ENCODE measurements around the gene TGIF2. TPM values are rescaled to one million over a fixed set of nuclear protein-coding genes. Genes with fewer than 3 reads are reported as not detected.
"Not testable (repeated sequence)": the region's sequence is repeated elsewhere in the genome, so short reads cannot be mapped to it uniquely, and the experiment has no call there.

TGIF2 gene
- total and polyA plus RNA-seq, 2 donors (not counting 1 experiment from before 2014, with no cell fraction given) = 24.0 to 45.6 TPM

- 88% methylated on average over 2 of the region's 2 CpGs for WGBS (ENCODE audit: insufficient coverage)
- H3K27ac ChIP-seq (ENCODE audit: low read length in 2 of 2) = no peak overlapping the region
- H2AFZ ChIP-seq (ENCODE audit: insufficient read depth, low read depth, low read length, poor library complexity, severe bottlenecking) = no peak overlapping the region
- H3K9ac ChIP-seq (ENCODE audit: low read length) = no peak overlapping the region
- intact Hi-C loops (cut with micrococcal nuclease) = no loop called here
- Mint-ChIP-seq H3K9me3 (ENCODE audit: insufficient read depth) (peaks cover 3% of the 10 kb centered on the region), H3K27me3 (no peaks in the 10 kb centered on the region), H3K27ac (no peak overlapping the region), H3K4me3 (no peak overlapping the region), H3K4me1 (no peaks in the 10 kb centered on the region)
- no peak overlapping the region for H3K4me3 ChIP-seq (ENCODE audit: control extremely low read depth in 1 of 5, extremely low read depth in 1 of 5, insufficient read depth in 1 of 5, low read depth in 2 of 5, low read length in 4 of 5)
- H3K79me2 ChIP-seq (ENCODE audit: control insufficient read depth, insufficient read depth, low read length) = no peaks in the 10 kb centered on the region
- ChIA-PET CTCF (interaction anchor here (1.1 kb wide), 1 partner anchor 42 kb away, joined by 3 read pairs; no protein-coding TSS in a partner anchor), POLR2A (no interaction called here)
- no peak for DNase-seq
- no peak overlapping the region for H3K4me2 ChIP-seq (replicated peaks; ENCODE audit: low read depth, low read length, poor library complexity, severe bottlenecking)
- ATAC-seq (ENCODE audit: low read depth) = no peak
- no peak for TF ChIP-seq CTCF (IDR thresholded peaks at IDR 0.05)
- no peak for TF ChIP-seq EZH2 (IDR thresholded peaks at IDR 0.05; ENCODE audit: borderline replicate concordance, insufficient read depth, low read depth, low read length, poor library complexity, severe bottlenecking)
- H3K36me3 ChIP-seq (replicated peaks in 1 of 2; ENCODE audit: control extremely low read depth in 1 of 2, control insufficient read depth in 1 of 2, extremely low read depth in 1 of 2, insufficient read depth in 2 of 2, low read length in 1 of 2) = peaks cover 0 to 2% of the 10 kb centered on the region in 2 experiments
- H3K27me3 ChIP-seq (replicated peaks in 1 of 4; ENCODE audit: control extremely low read depth in 1 of 4, control insufficient read depth in 3 of 4, insufficient read depth in 4 of 4, low read length in 3 of 4) = no peaks in the 10 kb centered on the region
- H3K9me3 ChIP-seq (ENCODE audit: control extremely low read depth in 1 of 3, control insufficient read depth in 2 of 3, insufficient read depth in 1 of 3, low read length in 2 of 3) = peaks cover 0 to 14% (median 7%) of the 10 kb centered on the region in 3 donors
- H4K20me1 ChIP-seq (ENCODE audit: control insufficient read depth, insufficient read depth, low read length, poor library complexity, severe bottlenecking) = no peaks in the 10 kb centered on the region
- H3K4me1 ChIP-seq (ENCODE audit: control insufficient read depth in 2 of 2, insufficient read depth in 2 of 2, low read length in 2 of 2) = no peaks in the 10 kb centered on the region
Observed at GRCh38 chr20:36562724-36563123, 10.7 kb upstream of the TGIF2 start.

GRCh38 chr20:36563374-36563773, 10.0 kb upstream of the TGIF2 start:
- no peaks in the 10 kb centered on the region for H3K79me2 ChIP-seq (ENCODE audit: control insufficient read depth, insufficient read depth, low read length)
- no peak overlapping the region for H2AFZ ChIP-seq (ENCODE audit: insufficient read depth, low read depth, low read length, poor library complexity, severe bottlenecking)
- no peaks in the 10 kb centered on the region for H3K4me1 ChIP-seq (ENCODE audit: control insufficient read depth in 2 of 2, insufficient read depth in 2 of 2, low read length in 2 of 2)
- Mint-ChIP-seq H3K9me3 (ENCODE audit: insufficient read depth) (peaks cover 3% of the 10 kb centered on the region), H3K4me3 (no peak overlapping the region), H3K4me1 (no peaks in the 10 kb centered on the region), H3K27ac (peak overlapping the region; percentile 28), H3K27me3 (no peaks in the 10 kb centered on the region)
- DNase-seq (no peak), ATAC-seq (ENCODE audit: low read depth) (no peak)
- peaks cover 0 to 2% of the 10 kb centered on the region in 2 experiments for H3K36me3 ChIP-seq (replicated peaks in 1 of 2; ENCODE audit: control extremely low read depth in 1 of 2, control insufficient read depth in 1 of 2, extremely low read depth in 1 of 2, insufficient read depth in 2 of 2, low read length in 1 of 2)
- CTCF ChIA-PET = no interaction called here
- no peaks in the 10 kb centered on the region for H3K27me3 ChIP-seq (replicated peaks in 1 of 4; ENCODE audit: control extremely low read depth in 1 of 4, control insufficient read depth in 3 of 4, insufficient read depth in 4 of 4, low read length in 3 of 4)
- peaks cover 0 to 14% (median 7%) of the 10 kb centered on the region in 3 donors for H3K9me3 ChIP-seq (ENCODE audit: control extremely low read depth in 1 of 3, control insufficient read depth in 2 of 3, insufficient read depth in 1 of 3, low read length in 2 of 3)
- WGBS (ENCODE audit: insufficient coverage) = no CpG with 5 or more reads among the region's 1 CpG
- no peak for TF ChIP-seq EZH2 (IDR thresholded peaks at IDR 0.05; ENCODE audit: borderline replicate concordance, insufficient read depth, low read depth, low read length, poor library complexity, severe bottlenecking)
- TF ChIP-seq CTCF (IDR thresholded peaks at IDR 0.05) = no peak
- POLR2A ChIA-PET = no interaction called here
- no peak overlapping the region for H3K4me2 ChIP-seq (replicated peaks; ENCODE audit: low read depth, low read length, poor library complexity, severe bottlenecking)
- no peaks in the 10 kb centered on the region for H4K20me1 ChIP-seq (ENCODE audit: control insufficient read depth, insufficient read depth, low read length, poor library complexity, severe bottlenecking)
- no peak overlapping the region for H3K9ac ChIP-seq (ENCODE audit: low read length)
- no peak overlapping the region for H3K27ac ChIP-seq (ENCODE audit: low read length in 2 of 2)
- intact Hi-C loops (cut with micrococcal nuclease) = no loop called here
- H3K4me3 ChIP-seq (ENCODE audit: control extremely low read depth in 1 of 5, extremely low read depth in 1 of 5, insufficient read depth in 1 of 5, low read depth in 2 of 5, low read length in 4 of 5) = no peak overlapping the region

- H3K79me2 ChIP-seq (ENCODE audit: control insufficient read depth, insufficient read depth, low read length); H3K27me3 Mint-ChIP-seq; H3K9ac ChIP-seq (ENCODE audit: low read length); H3K9me3 Mint-ChIP-seq (ENCODE audit: insufficient read depth); H3K36me3 ChIP-seq (replicated peaks in 1 of 2; ENCODE audit: control extremely low read depth in 1 of 2, control insufficient read depth in 1 of 2, extremely low read depth in 1 of 2, insufficient read depth in 2 of 2, low read length in 1 of 2); CTCF ChIA-PET; H4K20me1 ChIP-seq (ENCODE audit: control insufficient read depth, insufficient read depth, low read length, poor library complexity, severe bottlenecking); H3K4me3 ChIP-seq (ENCODE audit: control extremely low read depth in 1 of 5, extremely low read depth in 1 of 5, insufficient read depth in 1 of 5, low read depth in 2 of 5, low read length in 4 of 5); H3K4me1 Mint-ChIP-seq; H3K27me3 ChIP-seq (replicated peaks in 1 of 4; ENCODE audit: control extremely low read depth in 1 of 4, control insufficient read depth in 3 of 4, insufficient read depth in 4 of 4, low read length in 3 of 4); H2AFZ ChIP-seq (ENCODE audit: insufficient read depth, low read depth, low read length, poor library complexity, severe bottlenecking); DNase-seq; H3K27ac Mint-ChIP-seq; intact Hi-C loops (cut with micrococcal nuclease); H3K4me3 Mint-ChIP-seq; ATAC-seq (ENCODE audit: low read depth); H3K27ac ChIP-seq (ENCODE audit: low read length in 2 of 2); POLR2A ChIA-PET; H3K4me1 ChIP-seq (ENCODE audit: control insufficient read depth in 2 of 2, insufficient read depth in 2 of 2, low read length in 2 of 2); H3K4me2 ChIP-seq (replicated peaks; ENCODE audit: low read depth, low read length, poor library complexity, severe bottlenecking): not testable (repeated sequence)
- WGBS (ENCODE audit: insufficient coverage) = 99% methylated on average over 8 of the region's 13 CpGs
- H3K9me3 ChIP-seq (ENCODE audit: control extremely low read depth in 1 of 3, control insufficient read depth in 2 of 3, insufficient read depth in 1 of 3, low read length in 2 of 3) = peaks cover 0 to 14% (median 7%) of the 10 kb centered on the region in 3 donors
Observed at GRCh38 chr20:36564078-36564725, 9.2 kb upstream of the TGIF2 start.

Data from B cell (primary cell).